GM11168 (cell line): ENCODE results near the gene CYP27C1.

Experiments used
- in situ Hi-C: fragments of 300-500 bp; cut with MboI; formaldehyde crosslinking; loops from one replicate; pipeline ENCODE4 v1.12.0; 2022; ENCODE audit warnings: low sequenced_read_pairs; ENCODE audit not compliant: unreplicated experiment

Gene CYP27C1

GRCh38 chr2:127134833-127135830, 85.0 kb downstream of the CYP27C1 start:
- in situ Hi-C loops = no loop called here

GRCh38 chr2:127134235-127134634, 85.9 kb downstream of the CYP27C1 start:
- in situ Hi-C loops = no loop called here
